RCC 7860 (cell line): Measurements from ENCODE around the gene EIF3D.

ENCODE experiments used
- DNase-seq: peaks from one replicate; pipeline ENCODE4 v3.0.0-alpha.2; 2015; ENCODE audit warnings: low spot score
- FAIRE-seq: peaks from 2 replicates; lab custom pipeline; 2012; peaks lifted over from hg19 to GRCh38; lab: Jason Lieb, UNC

Gene EIF3D

GRCh38 chr22:36510384-36510783 lies 18.6 kb downstream of the EIF3D start:
- DNase-seq (no peak), FAIRE-seq (no peak)

- DNase-seq (no peak), FAIRE-seq (no peak)
These were observed 21.4 kb downstream of the EIF3D start for GRCh38 chr22:36507518-36508010.

- FAIRE-seq: no peak
- peak; percentile 30 for DNase-seq
These were observed 22.1 kb downstream of the EIF3D start, which contains the start of gene FOXRED2 for GRCh38 chr22:36506637-36507517. TSS of gene FOXRED2 (minus strand) at chr22:36507040. CDS start at chr22:36506422, 618 bp downstream.

GRCh38 chr22:36505998-36506635 lies 22.8 kb downstream of the EIF3D start:
- FAIRE-seq (no peak), DNase-seq (no peak)

DNA sequence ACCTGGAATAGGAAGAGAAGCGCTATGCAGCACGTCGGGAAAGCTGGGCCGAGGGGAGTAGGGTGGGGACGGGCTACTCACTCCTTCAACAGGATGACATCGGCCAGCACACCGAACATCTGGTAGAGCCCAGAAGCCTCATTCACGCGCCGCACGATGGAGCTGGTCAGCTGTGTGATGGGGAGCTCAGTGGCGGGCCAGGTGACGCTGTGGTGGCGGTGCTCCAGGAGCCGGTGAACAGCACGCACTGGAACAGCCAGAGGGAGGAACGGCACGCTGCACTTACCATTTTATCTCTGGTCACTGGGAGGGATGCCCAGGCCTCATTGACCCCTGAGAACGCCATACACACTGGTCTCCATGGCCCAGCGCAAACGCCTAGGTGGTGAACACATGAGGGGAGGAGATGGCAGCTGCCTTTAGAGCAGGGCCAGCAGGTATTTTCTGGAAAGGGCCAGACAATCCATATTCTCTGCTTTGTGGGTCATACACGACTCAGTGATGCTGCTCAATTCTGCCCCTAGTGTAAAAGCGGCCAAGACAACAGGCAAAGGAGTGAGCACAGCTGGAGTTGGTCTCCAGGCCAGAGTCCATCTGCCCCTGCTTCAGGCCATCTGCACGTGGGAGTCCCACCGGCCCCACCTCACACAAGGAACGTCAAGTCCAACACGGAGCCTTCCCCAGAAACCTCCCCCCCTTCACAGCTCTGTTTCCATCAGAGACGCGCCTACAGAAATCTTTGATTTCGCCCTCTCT lies 30.9 kb downstream of the EIF3D start:
- FAIRE-seq (no peak), DNase-seq (no peak)

DNA sequence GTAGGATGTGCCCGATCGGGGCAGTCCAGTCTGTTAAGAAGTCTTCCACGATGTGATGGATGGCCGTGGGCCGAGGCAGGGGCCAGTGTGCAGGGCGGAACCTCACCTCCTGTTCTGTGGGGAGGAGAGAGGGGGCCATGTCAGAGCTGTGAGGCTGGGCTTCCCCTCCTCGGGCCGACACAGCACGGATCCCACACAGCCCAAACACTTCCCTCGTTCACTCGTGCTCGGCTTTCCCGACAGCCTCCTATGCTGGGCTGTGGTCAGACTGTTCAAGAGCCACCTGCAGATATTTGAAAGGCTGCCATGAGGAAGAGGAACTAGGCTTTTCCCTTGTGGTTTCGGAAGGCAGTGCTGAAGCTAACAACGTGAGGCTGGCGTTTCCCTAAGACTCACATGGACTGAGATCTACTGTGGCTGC lies 35.3 kb downstream of the EIF3D start:
- DNase-seq: no peak
- FAIRE-seq: no peak

DNA sequence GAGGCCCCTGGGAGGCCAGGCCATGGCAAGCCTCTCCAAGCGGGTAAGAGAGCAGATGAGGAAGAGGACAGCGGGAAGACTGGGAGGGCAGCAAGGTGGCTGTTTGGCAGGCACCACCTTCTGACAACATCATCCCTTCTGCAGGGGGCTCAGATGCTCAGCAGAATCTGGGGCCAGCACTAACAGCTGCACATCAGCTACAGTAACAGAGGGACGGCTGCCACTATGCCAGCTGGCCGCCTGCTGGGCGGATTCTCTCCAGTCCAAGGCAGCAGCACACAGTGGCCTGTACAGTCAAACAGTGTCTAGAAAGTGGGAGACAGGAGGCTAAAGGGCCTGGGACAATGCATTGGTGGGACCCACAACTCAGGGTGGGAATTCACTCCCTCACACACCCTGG lies 36.9 kb downstream of the EIF3D start:
- DNase-seq: no peak
- no peak for FAIRE-seq

DNA sequence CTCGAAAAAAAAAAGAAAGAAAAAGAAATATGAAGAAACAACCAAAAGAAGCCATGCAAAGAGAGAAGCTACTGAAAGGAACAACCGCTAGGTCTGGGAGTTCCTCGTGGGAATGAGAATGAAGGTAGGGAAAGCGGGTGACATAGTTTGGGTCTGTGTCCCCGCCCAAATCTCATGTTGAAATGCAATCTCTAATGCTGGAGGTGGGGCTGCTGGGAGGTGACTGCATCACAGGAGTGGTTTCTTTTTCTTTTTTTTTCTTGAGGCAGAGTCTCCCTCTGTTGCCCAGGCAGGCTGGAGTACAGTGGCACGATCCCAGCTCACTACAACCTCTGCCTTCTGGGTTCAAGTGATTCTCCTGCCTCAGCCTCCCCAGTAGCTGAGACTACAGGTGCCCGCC lies 37.8 kb downstream of the EIF3D start:
- DNase-seq (no peak), FAIRE-seq (no peak)

- DNase-seq (no peak), FAIRE-seq (no peak)
These were observed 42.2 kb downstream of the EIF3D start for GRCh38 chr22:36486619-36487384.

DNA sequence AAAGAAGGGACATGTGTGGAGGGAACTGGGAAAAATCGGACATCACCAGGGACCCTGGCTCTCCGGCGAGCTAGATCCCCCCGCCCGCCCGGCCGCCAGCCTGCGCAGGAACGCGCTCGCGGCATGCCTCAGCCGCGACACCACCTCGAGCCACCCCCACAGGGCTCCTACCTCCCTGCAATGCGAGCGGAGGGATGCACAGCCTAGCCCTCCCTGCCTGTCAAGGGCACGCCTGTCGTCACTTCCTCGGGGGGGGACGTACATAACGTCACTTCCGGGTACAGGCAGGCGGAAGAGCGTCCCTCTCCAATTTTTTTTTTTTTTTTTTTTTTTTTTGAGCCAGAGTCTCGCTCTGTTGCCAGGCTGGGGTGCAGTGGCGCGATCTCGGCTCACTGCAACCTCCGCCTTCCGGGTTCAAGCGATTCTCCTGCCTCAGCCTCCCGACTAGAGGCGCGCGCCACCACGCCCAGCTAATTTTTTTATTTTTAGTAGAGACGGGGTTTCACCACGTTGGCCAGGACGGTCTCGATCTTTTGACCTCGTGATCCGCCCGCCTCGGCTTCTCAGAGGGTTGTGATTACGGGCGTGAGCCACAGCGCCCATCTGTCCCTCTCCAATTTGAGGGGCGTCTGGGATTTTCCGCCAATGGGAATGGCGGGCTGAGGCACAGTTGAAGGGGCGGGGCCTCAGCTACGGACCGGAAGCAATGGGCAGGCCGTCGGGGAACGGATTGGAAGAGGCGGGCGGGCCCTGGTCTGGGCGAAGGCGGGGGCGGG lies 47.4 kb downstream of the EIF3D start, which contains the start of gene TXN2:
Gene TXN2 (minus strand): TSS at position 248 of the 776 bp plus-strand sequence. CDS start 803 bp downstream, outside the sequence.
- no peak for FAIRE-seq
- DNase-seq: peak; percentile 86

DNA sequence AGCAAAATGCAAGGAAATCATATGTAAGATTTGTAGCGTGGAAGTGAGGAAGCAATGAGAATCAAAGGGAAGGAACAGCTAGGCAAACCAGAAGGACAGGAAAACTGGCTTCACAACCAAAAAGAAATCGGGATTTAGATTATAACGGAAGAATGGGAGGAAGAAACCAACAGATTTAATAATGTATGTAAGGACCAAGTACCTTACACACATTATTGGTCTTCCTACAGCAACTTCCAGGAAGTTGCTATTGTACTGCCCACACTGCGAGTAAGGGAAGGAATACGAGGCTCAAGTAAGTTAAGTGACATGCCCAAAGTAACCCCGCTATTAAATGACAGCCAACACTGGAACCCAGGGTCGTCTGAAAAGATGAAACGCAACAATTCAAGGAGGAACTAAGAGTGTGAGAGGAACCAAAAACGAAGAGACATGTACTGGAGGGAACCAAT lies 48.0 kb downstream of the EIF3D start:
- DNase-seq (no peak), FAIRE-seq (no peak)

GRCh38 chr22:36478966-36479365 lies 50.0 kb downstream of the EIF3D start:
- no peak for DNase-seq
- FAIRE-seq: no peak

DNA sequence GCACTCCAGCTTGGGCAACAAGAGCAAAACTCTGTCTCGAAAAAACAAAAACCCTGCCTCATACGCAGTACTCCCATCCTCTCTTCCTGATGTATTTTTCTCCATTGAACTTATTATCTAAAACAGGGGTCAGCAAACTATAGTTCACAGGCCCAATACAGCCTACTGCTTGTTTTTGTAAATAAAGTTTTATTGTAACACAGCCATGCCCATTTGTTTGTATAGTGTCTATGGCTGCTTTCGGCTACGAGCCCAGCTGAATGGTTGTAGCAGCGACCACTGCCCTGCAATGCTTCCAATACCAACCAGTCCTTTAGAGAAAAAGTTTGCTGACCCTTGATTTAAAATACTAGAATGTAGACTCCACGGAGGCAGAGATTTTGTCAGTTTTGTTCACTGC lies 53.6 kb downstream of the EIF3D start:
- DNase-seq (no peak), FAIRE-seq (no peak)

- FAIRE-seq (no peak), DNase-seq (no peak)
These were observed 56.3 kb downstream of the EIF3D start for GRCh38 chr22:36472689-36473088.

- no peak for DNase-seq
- no peak for FAIRE-seq
These were observed 57.6 kb downstream of the EIF3D start for GRCh38 chr22:36471341-36471821.

- no peak for FAIRE-seq
- DNase-seq: no peak
These were observed 58.0 kb downstream of the EIF3D start for GRCh38 chr22:36470994-36471331.

DNA sequence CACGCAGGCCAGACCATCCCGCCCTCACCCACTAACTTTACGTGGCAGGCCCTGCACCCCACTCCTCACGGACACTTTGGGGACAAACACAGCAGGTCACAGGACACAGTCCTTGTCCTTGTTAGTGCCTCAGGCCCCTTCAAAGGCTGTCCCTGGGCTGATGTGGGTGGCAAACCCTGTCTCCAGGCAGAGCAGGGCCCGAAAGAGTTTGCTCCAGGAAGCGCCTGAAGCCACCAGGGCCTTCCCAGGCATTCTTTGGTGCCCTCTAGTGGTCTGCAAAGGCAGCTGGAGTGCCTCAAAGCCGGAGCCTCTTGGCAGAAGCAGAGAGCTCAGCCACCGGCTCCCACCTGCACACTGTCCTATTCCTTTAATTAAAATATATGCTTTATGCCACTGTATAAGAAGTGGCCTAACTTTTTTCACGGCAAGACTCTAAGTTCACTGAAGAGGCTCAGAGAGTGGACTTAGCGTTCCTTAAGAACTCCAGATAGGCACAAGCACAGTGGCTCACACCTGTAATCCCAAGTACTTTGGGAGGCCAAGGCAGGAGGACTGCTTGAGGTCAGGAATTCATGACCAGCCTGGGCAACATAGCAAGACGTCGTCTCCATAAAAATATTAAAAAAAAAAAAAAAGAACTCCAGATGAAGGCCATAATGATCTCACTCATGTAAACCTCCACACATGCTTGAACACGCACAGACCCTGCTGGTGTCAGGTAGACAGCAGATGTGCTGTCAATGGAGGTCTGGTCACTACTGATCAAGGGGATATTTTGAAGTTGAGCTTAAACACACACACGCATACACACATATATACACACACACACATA lies 58.6 kb downstream of the EIF3D start:
- FAIRE-seq: peak; percentile 24

DNA sequence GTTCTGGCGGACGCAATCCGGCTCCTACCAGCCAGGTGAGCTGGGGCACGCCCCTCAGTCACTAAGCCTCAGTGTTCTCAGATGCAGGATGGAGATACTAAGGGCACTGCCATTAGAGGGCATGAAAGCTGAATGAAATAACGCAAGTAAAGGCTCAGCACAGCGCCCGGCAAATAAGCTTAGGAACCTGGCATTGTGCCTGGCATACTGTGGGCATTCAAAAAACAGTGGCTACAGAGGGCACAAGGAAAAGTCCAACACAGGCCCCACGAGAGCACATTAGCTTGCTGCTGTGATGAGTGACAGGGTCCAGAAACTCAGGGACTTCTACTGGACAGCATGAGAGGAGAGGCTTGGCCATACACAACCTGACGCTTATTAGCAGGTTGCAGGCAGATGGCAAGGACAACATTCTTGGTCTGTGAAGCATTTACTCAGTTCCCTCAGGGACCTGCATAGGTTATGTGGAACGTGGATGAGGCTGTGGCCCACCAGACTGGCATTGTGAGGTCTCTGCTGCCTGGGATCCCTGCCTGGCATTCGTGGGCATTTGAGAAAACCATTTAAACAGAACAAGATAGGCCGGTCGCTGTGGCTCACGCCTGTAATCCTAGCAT lies 59.8 kb downstream of the EIF3D start:
- no peak for DNase-seq
- no peak for FAIRE-seq

More for the DNA sequence above, 58.6 kb downstream of the EIF3D start:
- peak; percentile 69 for DNase-seq
